ENCODE results near the gene SCMH1. TPM values are rescaled to one million over a fixed set of nuclear protein-coding genes. Genes with fewer than 3 reads are reported as not detected.

SCMH1 gene
- total RNA-seq, 1 experiment from 2014 or later: 28.0 TPM

DNA sequence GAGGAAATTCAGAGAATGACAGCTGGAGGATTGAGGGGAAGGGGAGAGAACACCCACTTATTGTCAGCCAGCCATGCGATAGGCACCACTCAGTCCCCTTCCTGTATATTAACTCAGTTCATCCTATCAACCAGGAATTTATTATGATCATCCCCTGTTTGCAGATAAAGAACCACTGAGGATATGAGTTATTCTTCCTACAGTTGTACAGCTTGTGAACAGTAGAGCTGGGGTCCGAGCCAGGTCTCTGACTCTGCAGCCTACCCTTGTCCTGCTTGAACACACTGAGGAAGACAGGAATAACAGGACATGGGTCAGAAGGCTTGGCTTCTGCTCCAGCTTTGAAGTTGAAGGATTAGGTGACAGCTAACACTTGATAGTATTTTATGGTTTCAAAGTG lies 42.0 kb upstream of the SCMH1 start (continued):
- TF ChIP-seq, protein P1, sequence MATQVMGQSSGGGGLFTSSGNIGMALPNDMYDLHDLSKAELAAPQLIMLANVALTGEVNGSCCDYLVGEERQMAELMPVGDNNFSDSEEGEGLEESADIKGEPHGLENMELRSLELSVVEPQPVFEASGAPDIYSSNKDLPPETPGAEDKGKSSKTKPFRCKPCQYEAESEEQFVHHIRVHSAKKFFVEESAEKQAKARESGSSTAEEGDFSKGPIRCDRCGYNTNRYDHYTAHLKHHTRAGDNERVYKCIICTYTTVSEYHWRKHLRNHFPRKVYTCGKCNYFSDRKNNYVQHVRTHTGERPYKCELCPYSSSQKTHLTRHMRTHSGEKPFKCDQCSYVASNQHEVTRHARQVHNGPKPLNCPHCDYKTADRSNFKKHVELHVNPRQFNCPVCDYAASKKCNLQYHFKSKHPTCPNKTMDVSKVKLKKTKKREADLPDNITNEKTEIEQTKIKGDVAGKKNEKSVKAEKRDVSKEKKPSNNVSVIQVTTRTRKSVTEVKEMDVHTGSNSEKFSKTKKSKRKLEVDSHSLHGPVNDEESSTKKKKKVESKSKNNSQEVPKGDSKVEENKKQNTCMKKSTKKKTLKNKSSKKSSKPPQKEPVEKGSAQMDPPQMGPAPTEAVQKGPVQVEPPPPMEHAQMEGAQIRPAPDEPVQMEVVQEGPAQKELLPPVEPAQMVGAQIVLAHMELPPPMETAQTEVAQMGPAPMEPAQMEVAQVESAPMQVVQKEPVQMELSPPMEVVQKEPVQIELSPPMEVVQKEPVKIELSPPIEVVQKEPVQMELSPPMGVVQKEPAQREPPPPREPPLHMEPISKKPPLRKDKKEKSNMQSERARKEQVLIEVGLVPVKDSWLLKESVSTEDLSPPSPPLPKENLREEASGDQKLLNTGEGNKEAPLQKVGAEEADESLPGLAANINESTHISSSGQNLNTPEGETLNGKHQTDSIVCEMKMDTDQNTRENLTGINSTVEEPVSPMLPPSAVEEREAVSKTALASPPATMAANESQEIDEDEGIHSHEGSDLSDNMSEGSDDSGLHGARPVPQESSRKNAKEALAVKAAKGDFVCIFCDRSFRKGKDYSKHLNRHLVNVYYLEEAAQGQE (IDR thresholded peaks at IDR 0.05; ENCODE audit: low read depth): no peak
- TF ChIP-seq CBX3 (IDR thresholded peaks at IDR 0.05; ENCODE audit: low read depth) (no peak), EZH2 (IDR thresholded peaks at IDR 0.05) (no peak), EZH2phosphoT487 (IDR thresholded peaks at IDR 0.05; ENCODE audit: borderline replicate concordance) (no peak), ELF1 (IDR thresholded peaks at IDR 0.05; ENCODE audit: borderline replicate concordance, low read depth) (no peak), SRF (IDR thresholded peaks at IDR 0.05; ENCODE audit: low read depth) (no peak)

DNA sequence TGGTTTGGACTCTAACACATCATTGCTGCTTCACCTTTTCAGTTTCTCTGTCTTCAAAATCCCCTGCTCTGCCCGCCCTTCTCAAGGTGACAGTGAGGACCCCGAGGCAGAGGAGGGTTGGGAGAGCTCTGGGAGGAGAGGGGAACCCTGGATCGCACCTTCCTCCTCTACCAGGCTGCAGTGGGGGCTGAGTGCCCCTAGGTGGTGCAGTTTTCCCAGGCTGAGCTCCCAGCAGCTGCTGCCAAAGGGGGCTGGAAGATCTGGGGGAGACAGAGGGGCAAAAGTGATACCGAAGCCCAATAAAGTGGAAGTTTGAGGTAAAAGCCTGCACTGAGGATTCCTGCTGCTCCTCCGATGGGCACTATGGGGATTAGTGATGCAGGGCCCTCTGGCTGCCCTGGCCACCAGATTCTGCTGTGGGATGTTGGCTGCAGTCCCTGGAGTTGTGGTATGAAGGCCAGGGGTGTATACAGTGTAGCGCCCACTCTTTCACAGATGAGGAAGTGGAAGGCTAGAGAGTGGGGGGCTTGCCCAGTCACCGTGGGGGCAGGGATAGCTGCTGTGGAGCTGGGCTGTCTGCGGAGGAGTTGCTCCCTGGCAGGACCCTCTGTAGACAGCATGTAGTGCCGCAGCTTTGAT lies 40.7 kb upstream of the SCMH1 start:
- peak; percentile 7 for DNase-seq (ENCODE audit: low read depth, low spot score)

More for the DNA sequence above, 40.7 kb upstream of the SCMH1 start:
- Histone ChIP-seq H3K36me3 (ENCODE audit: control insufficient read depth in 1 of 2, insufficient read depth in 2 of 2, low read length in 2 of 2) (no peaks in the 10 kb centered on the region), H3K4me3 (replicated peaks in 1 of 2; ENCODE audit: low read depth in 1 of 2, low read length in 2 of 2) (no peak overlapping the region), H3K9me2 (ENCODE audit: insufficient read depth) (no peaks in the 10 kb centered on the region), H3K4me2 (ENCODE audit: low read length) (no peak overlapping the region; the same call in 1 of the 2 replicates), H4K20me1 (ENCODE audit: insufficient read depth) (no peaks in the 10 kb centered on the region), H3K79me2 (ENCODE audit: insufficient read depth, low read length) (no peaks in the 10 kb centered on the region), H3K9ac (ENCODE audit: low read length) (no peak overlapping the region), H3K9me3 (ENCODE audit: control insufficient read depth in 1 of 2, insufficient read depth in 1 of 2, low read depth in 1 of 2, low read length in 2 of 2) (no peaks in the 10 kb centered on the region), H3K4me1 (ENCODE audit: control insufficient read depth in 1 of 2, insufficient read depth in 2 of 2, low read length in 2 of 2) (peaks cover 0 to 5% of the 10 kb centered on the region in 2 experiments; a peak in 2 of 4 replicates), H3K27ac (ENCODE audit: low read depth, low read length) (no peak overlapping the region), H3K27me3 (ENCODE audit: insufficient read depth, low read length) (peaks cover 25% of the 10 kb centered on the region; the same call in 1 of the 2 replicates), H2AFZ (ENCODE audit: low read depth, low read length, poor library complexity, severe bottlenecking) (no peak overlapping the region)
- intact Hi-C loops (cut with micrococcal nuclease): loop anchor here (2.0 to 5.0 kb wide), 2 partner anchors 134 to 150 kb away; no protein-coding TSS in a partner anchor
- POLR2A ChIA-PET: interaction anchor here (1.6 kb wide), 1 partner anchor 136 kb away, joined by 5 read pairs; no protein-coding TSS in a partner anchor
- ATAC-seq: peak; percentile 94
- no TSS peak for BruUV-seq (replicated peaks)
- RAD21 ChIA-PET (ENCODE audit: low non-redundant PET in 1 of 2, low total read pairs in 2 of 2, uncharacterized antibody in 2 of 2, unreplicated experiment in 2 of 2): interaction anchor here (0.5 to 1.9 kb wide), 7 partner anchors 13 to 202 kb away, joined by 3 to 9 read pairs (median 3); partner anchors contain the start of gene EDN2 (in 1 of the 2)
- CTCF ChIA-PET: interaction anchor here (0.5 to 3.3 kb wide), 22 partner anchors 8 to 210 kb away, joined by 3 to 27 read pairs (median 4); partner anchors contain the start of gene EDN2
- TF ChIP-seq CEBPB (IDR thresholded peaks at IDR 0.05; ENCODE audit: low read depth) (no peak), RAD21 (IDR thresholded peaks at IDR 0.05; ENCODE audit: low read depth) (peak; percentile 85), SP1 (IDR thresholded peaks at IDR 0.05; ENCODE audit: low read depth) (no peak), FOSL1 (IDR thresholded peaks at IDR 0.05; ENCODE audit: low read depth) (no peak)
- TF ChIP-seq, protein P2, sequence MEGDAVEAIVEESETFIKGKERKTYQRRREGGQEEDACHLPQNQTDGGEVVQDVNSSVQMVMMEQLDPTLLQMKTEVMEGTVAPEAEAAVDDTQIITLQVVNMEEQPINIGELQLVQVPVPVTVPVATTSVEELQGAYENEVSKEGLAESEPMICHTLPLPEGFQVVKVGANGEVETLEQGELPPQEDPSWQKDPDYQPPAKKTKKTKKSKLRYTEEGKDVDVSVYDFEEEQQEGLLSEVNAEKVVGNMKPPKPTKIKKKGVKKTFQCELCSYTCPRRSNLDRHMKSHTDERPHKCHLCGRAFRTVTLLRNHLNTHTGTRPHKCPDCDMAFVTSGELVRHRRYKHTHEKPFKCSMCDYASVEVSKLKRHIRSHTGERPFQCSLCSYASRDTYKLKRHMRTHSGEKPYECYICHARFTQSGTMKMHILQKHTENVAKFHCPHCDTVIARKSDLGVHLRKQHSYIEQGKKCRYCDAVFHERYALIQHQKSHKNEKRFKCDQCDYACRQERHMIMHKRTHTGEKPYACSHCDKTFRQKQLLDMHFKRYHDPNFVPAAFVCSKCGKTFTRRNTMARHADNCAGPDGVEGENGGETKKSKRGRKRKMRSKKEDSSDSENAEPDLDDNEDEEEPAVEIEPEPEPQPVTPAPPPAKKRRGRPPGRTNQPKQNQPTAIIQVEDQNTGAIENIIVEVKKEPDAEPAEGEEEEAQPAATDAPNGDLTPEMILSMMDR (IDR thresholded peaks at IDR 0.05 in 2 of 3, conservative IDR thresholded peaks at IDR 0.05 in 1 of 3; ENCODE audit: borderline replicate concordance in 1 of 3, insufficient read depth in 1 of 3, low read depth in 2 of 3, low read length in 2 of 3): peak; percentile 78 to 94 (median 88); a peak in 5 of 6 replicates
